Panc1 (cell line): ENCODE data around the gene SDF4. TPM values are rescaled to one million over a fixed set of nuclear protein-coding genes. Genes with fewer than 3 reads are reported as not detected.
"Not testable (repeated sequence)": the region's sequence is repeated elsewhere in the genome, so short reads cannot be mapped to it uniquely, and the experiment has no call there.

Experiments used
- ATAC-seq: fragments of 200-7000 bp; cut with Tn5 transposase; 2 replicates; pipeline ENCODE4 v1.9.1; 2020; ENCODE audit warnings: mild to moderate bottlenecking, moderate library complexity
- BruUV-seq: library from RNA; stranded (reverse); fragments of 400-500 nt; replicated peaks from 2 replicates; lab custom pipeline; 2021; lab: Mats Ljungman, UMichigan
- CTCF ChIA-PET: fragments of 300-600 bp; sonication (Branson Sonifier 250); formaldehyde crosslinking; loops from one replicate; lab custom pipeline; 2022; ENCODE audit warnings: antibody characterized with exemption; lab: Charles Lee
- POLR2A ChIA-PET: fragments of 300-600 bp; sonication (Branson Sonifier 250); formaldehyde crosslinking; loops from one replicate; lab custom pipeline; 2022; ENCODE audit warnings: antibody characterized with exemption; lab: Charles Lee
- DNase-seq: peaks from one replicate; pipeline ENCODE4 v3.0.0-alpha.2; 2010; ENCODE audit warnings: low read depth, low spot score
- H3K27ac ChIP-seq: 2 replicates; pipeline ENCODE4 v1.5.1; 2011; ENCODE audit warnings: mild to moderate bottlenecking, low read length, inconsistent platforms
- H3K27me3 ChIP-seq: fragments of 200-500 bp; sonication (Bioruptor generic); 2 replicates; pipeline ENCODE4 v1.6.0; 2014; ENCODE audit warnings: low read length, inconsistent platforms; ENCODE audit not compliant: control insufficient read depth, insufficient read depth
- H3K36me3 ChIP-seq: fragments of 200-500 bp; sonication (Bioruptor generic); 2 replicates; pipeline ENCODE4 v1.5.1; 2014; ENCODE audit warnings: inconsistent platforms, mild to moderate bottlenecking, low read length, moderate library complexity; ENCODE audit not compliant: control insufficient read depth, insufficient read depth
- H3K4me1 ChIP-seq: 2 replicates; pipeline ENCODE4 v1.5.1; 2011; ENCODE audit warnings: inconsistent platforms, mild to moderate bottlenecking, low read length, moderate library complexity; ENCODE audit not compliant: control insufficient read depth, insufficient read depth
- H3K4me3 ChIP-seq, 2 experiments: 2 replicates each; pipeline ENCODE4 v1.5.1; 2011 to 2012; ENCODE audit warnings: low read depth in 2 of 2, low read length in 2 of 2, mild to moderate bottlenecking in 2 of 2, inconsistent platforms in 1 of 2, moderate library complexity in 1 of 2
- H3K9me3 ChIP-seq: fragments of 200-500 bp; sonication (Bioruptor generic); 2 replicates; pipeline ENCODE4 v1.5.1; 2014; ENCODE audit warnings: low read depth, mild to moderate bottlenecking, inconsistent platforms, low read length, moderate library complexity; ENCODE audit not compliant: control insufficient read depth, insufficient read depth
- CTCF ChIP-seq: fragments of 450-650 bp; IDR thresholded peaks from 2 replicates; pipeline ENCODE4 v1.5.1; 2017; ENCODE audit warnings: mild to moderate bottlenecking
- POLR2AphosphoS5 ChIP-seq: IDR thresholded peaks from 2 replicates; pipeline ENCODE4 v1.6.1; 2012; ENCODE audit warnings: mild to moderate bottlenecking, low read depth, low read length, moderate library complexity
- REST ChIP-seq, 2 experiments: IDR thresholded peaks; 2 replicates each; pipeline ENCODE4 v1.6.1; 2011 to 2012; ENCODE audit warnings: low read depth in 2 of 2, control low read depth in 1 of 2, low read length in 1 of 2, mild to moderate bottlenecking in 1 of 2, moderate library complexity in 1 of 2; ENCODE audit not compliant: insufficient read depth in 1 of 2
- SIN3A ChIP-seq: IDR thresholded peaks from 2 replicates; pipeline ENCODE4 v1.6.1; 2012; ENCODE audit warnings: low read depth, mild to moderate bottlenecking, low read length, moderate library complexity, borderline replicate concordance; ENCODE audit not compliant: insufficient read depth
- TCF7L2 ChIP-seq: IDR thresholded peaks from 2 replicates; pipeline ENCODE4 v1.6.1; 2011; ENCODE audit warnings: mild to moderate bottlenecking, low read depth, low read length, inconsistent platforms
- in situ Hi-C: cut with HindIII; loops from 2 replicates; pipeline ENCODE4 v1.10.0; 2016; ENCODE audit warnings: low sequenced_read_pairs, low pct_unique_long_range_greater_than_20kb
- intact Hi-C: fragments of 100-400 bp; cut with micrococcal nuclease; formaldehyde crosslinking; loops from one replicate; pipeline ENCODE4 v1.10.0; 2022; ENCODE audit not compliant: unreplicated experiment
- total RNA-seq: library from RNA; stranded (reverse); gene quantifications from one replicate; pipeline ENCODE4 v1.2.1, GENCODE V29; 2021; ENCODE audit not compliant: unreplicated experiment

Gene SDF4
- total RNA-seq, 1 experiment from 2014 or later, result 335 TPM

- intact Hi-C loops, result no loop called here
- Histone ChIP-seq H3K36me3 (no peaks in the 10 kb centered on the region), H3K4me1 (no peaks in the 10 kb centered on the region), H3K9me3 (no peaks in the 10 kb centered on the region), H3K27ac (no peak overlapping the region), H3K4me3 (no peak overlapping the region), H3K27me3 (no peaks in the 10 kb centered on the region)
- in situ Hi-C loops, result no loop called here
- DNase-seq, result no peak
- no TSS peak for BruUV-seq
- TF ChIP-seq TCF7L2 (no peak), REST (IDR thresholded peaks at IDR 0.05; ENCODE audit: insufficient read depth in 1 of 2, low read depth in 2 of 2, low read length in 1 of 2) (no peak), SIN3A (no peak), POLR2AphosphoS5 (no peak), CTCF (no peak)
- CTCF ChIA-PET, result no interaction called here
- POLR2A ChIA-PET, result no interaction called here
- ATAC-seq, result no peak
Observed at GRCh38 chr1:1176931-1177330, 54.9 kb downstream of the SDF4 start.

- ATAC-seq, POLR2A ChIA-PET, H3K36me3 ChIP-seq, H3K27me3 ChIP-seq, DNase-seq, CTCF ChIA-PET, in situ Hi-C loops, H3K4me1 ChIP-seq, H3K9me3 ChIP-seq, BruUV-seq, H3K27ac ChIP-seq, intact Hi-C loops, H3K4me3 ChIP-seq: not testable (repeated sequence)
Observed at GRCh38 chr1:1176063-1176761, 55.6 kb downstream of the SDF4 start.

- ChIA-PET CTCF (no interaction called here), POLR2A (no interaction called here)
- no peak for ATAC-seq
- Histone ChIP-seq H3K4me3 (no peak overlapping the region), H3K36me3 (no peaks in the 10 kb centered on the region), H3K9me3 (no peaks in the 10 kb centered on the region), H3K27ac (no peak overlapping the region), H3K27me3 (no peaks in the 10 kb centered on the region), H3K4me1 (no peaks in the 10 kb centered on the region)
- BruUV-seq, result no TSS peak
- no peak for TF ChIP-seq POLR2AphosphoS5
- no peak for TF ChIP-seq TCF7L2
- no peak for TF ChIP-seq REST (IDR thresholded peaks at IDR 0.05; ENCODE audit: insufficient read depth in 1 of 2, low read depth in 2 of 2, low read length in 1 of 2)
- in situ Hi-C loops (no loop called here), intact Hi-C loops (no loop called here)
- no peak for DNase-seq
Observed at GRCh38 chr1:1175221-1176062, 56.4 kb downstream of the SDF4 start.
